HepG2 (cell line): Measurements from ENCODE around the gene LRRC28. TPM values are rescaled to one million over a fixed set of nuclear protein-coding genes. Genes with fewer than 3 reads are reported as not detected.
A peak's percentile ranks its signal among the peaks of the same experiment; 100 is the strongest.

Source experiments
- ARNT ChIP-seq: fragments of 450-650 bp; IDR thresholded peaks from 2 replicates; pipeline ENCODE4 v1.6.1; 2017
- BATF2 ChIP-seq: sonication (generic); formaldehyde crosslinking; IDR thresholded peaks from 2 replicates; pipeline ENCODE4 v1.8.0; 2022; ENCODE audit warnings: mild to moderate bottlenecking, missing genetic modification reagents, moderate library complexity
- CCDC6 ChIP-seq: sonication (generic); formaldehyde crosslinking; IDR thresholded peaks from 2 replicates; pipeline ENCODE4 v1.8.1; 2022; ENCODE audit warnings: mild to moderate bottlenecking, missing genetic modification reagents, moderate library complexity
- FOXK2 ChIP-seq: fragments of 450-650 bp; IDR thresholded peaks from 2 replicates; pipeline ENCODE4 v1.6.1; 2016
- HIVEP1 ChIP-seq: sonication (generic); formaldehyde crosslinking; IDR thresholded peaks from 2 replicates; pipeline ENCODE4 v1.4.0; 2020; ENCODE audit warnings: mild to moderate bottlenecking, missing genetic modification reagents
- NR1H2 ChIP-seq: sonication (generic); formaldehyde crosslinking; IDR thresholded peaks from 2 replicates; pipeline ENCODE4 v1.8.1; 2022; ENCODE audit warnings: low read depth, missing genetic modification reagents, borderline replicate concordance
- PHF21A ChIP-seq: sonication (generic); formaldehyde crosslinking; IDR thresholded peaks from 2 replicates; pipeline ENCODE4 v1.5.0; 2020; ENCODE audit warnings: mild to moderate bottlenecking, missing genetic modification reagents
- REXO4 ChIP-seq: sonication (generic); formaldehyde crosslinking; IDR thresholded peaks from 2 replicates; pipeline ENCODE4 v1.8.0; 2022; ENCODE audit warnings: missing genetic modification reagents, mild to moderate bottlenecking, borderline replicate concordance
- RNF2 ChIP-seq: fragments of 450-650 bp; conservative IDR thresholded peaks from 2 replicates; pipeline ENCODE4 v1.6.1; 2016; ENCODE audit warnings: low read depth
- SMAD9 ChIP-seq: sonication (generic); formaldehyde crosslinking; IDR thresholded peaks from 2 replicates; pipeline ENCODE4 v1.5.1; 2020; ENCODE audit warnings: mild to moderate bottlenecking, missing genetic modification reagents
- SYNCRIP ChIP-seq: fragments of 200-400 bp; formaldehyde crosslinking; IDR thresholded peaks from 2 replicates; pipeline ENCODE4 v1.6.1; 2018; ENCODE audit warnings: mild to moderate bottlenecking, low read depth, low read length; ENCODE audit not compliant: insufficient read depth
- XBP1 ChIP-seq: sonication (generic); formaldehyde crosslinking; IDR thresholded peaks from 2 replicates; pipeline ENCODE4 v1.5.0; 2020; ENCODE audit warnings: missing genetic modification reagents
- ZBTB20 ChIP-seq: sonication (generic); formaldehyde crosslinking; IDR thresholded peaks from 2 replicates; pipeline ENCODE4 v1.8.1; 2023; ENCODE audit warnings: missing genetic modification reagents, low read depth, mild to moderate bottlenecking, borderline replicate concordance
- ZFP82 ChIP-seq: sonication (generic); formaldehyde crosslinking; IDR thresholded peaks from 2 replicates; pipeline ENCODE4 v1.5.1; 2020; ENCODE audit warnings: mild to moderate bottlenecking, missing genetic modification reagents, borderline replicate concordance
- ZFP91 ChIP-seq: sonication (generic); formaldehyde crosslinking; IDR thresholded peaks from 2 replicates; pipeline ENCODE4 v1.9.0; 2022; ENCODE audit warnings: missing genetic modification reagents, mild to moderate bottlenecking, borderline replicate concordance
- ZNF44 ChIP-seq: sonication (generic); formaldehyde crosslinking; IDR thresholded peaks from 2 replicates; pipeline ENCODE4 v1.5.1; 2020; ENCODE audit warnings: mild to moderate bottlenecking, missing genetic modification reagents
- ZNF616 ChIP-seq: sonication (generic); formaldehyde crosslinking; IDR thresholded peaks from 2 replicates; pipeline ENCODE4 v1.5.0; 2020; ENCODE audit warnings: low read depth, mild to moderate bottlenecking, missing genetic modification reagents
- ZNF720 ChIP-seq: sonication (generic); formaldehyde crosslinking; IDR thresholded peaks from 2 replicates; pipeline ENCODE4 v1.4.0; 2020; ENCODE audit warnings: missing genetic modification reagents
- ZNF777 ChIP-seq: sonication (generic); formaldehyde crosslinking; IDR thresholded peaks from 2 replicates; pipeline ENCODE4 v1.4.0; 2020; ENCODE audit warnings: missing genetic modification reagents
- ZSCAN9 ChIP-seq: IDR thresholded peaks from 2 replicates; pipeline ENCODE4 v1.6.1; 2016; ENCODE audit warnings: borderline replicate concordance
- polyA plus RNA-seq, 8 experiments: library from polyadenylated mRNA; depleted of rRNA in 3 of 8; stranded (reverse) in 7 of 8; unstranded in 1 of 8; fragments of >200 nt; fragmentation: Illumina TruSeq in 4 of 8; extraction: Trizol in 4 of 8; gene quantifications; 2 replicates each; pipeline versions ENCODE4 v1.2.1 to v1.2.3, GENCODE V29; 2011 to 2016; ENCODE audit warnings: low read depth in 4 of 8, missing spikeins in 1 of 8, mixed read lengths in 1 of 8; ENCODE audit not compliant: insufficient read depth in 1 of 8
- total RNA-seq, 5 experiments: library from RNA; depleted of rRNA; stranded (reverse); fragments of >200 nt; fragmentation: Illumina TruSeq; extraction: Trizol; gene quantifications; 2 replicates each; pipeline ENCODE4 v1.2.3, GENCODE V29; 2016; ENCODE audit warnings: low read depth in 1 of 5
- TF ChIP-seq, protein P1 (sequence below): IDR thresholded peaks from 2 replicates; pipeline ENCODE4 v1.6.1; 2016
- TF ChIP-seq, protein P2 (sequence below): sonication (generic); formaldehyde crosslinking; IDR thresholded peaks from 2 replicates; pipeline ENCODE4 v1.4.0; 2020; ENCODE audit warnings: mild to moderate bottlenecking, missing genetic modification reagents
- TF ChIP-seq, protein P3 (sequence below): sonication (generic); formaldehyde crosslinking; IDR thresholded peaks from 2 replicates; pipeline ENCODE4 v1.8.1; 2023; ENCODE audit warnings: missing genetic modification reagents, inconsistent platforms, borderline replicate concordance
- TF ChIP-seq, protein P4 (sequence below), 2 experiments: sonication (generic) in 1 of 2; formaldehyde crosslinking in 1 of 2; IDR thresholded peaks; 2 replicates each; pipeline versions ENCODE4 v1.4.0 to v1.6.1; 2018 to 2020; ENCODE audit warnings: missing genetic modification reagents in 2 of 2, borderline replicate concordance in 1 of 2, low read depth in 1 of 2, mild to moderate bottlenecking in 1 of 2, missing biosample characterization in 1 of 2
- TF ChIP-seq, protein P5 (sequence below): IDR thresholded peaks from 2 replicates; pipeline ENCODE4 v1.6.1; 2016; ENCODE audit warnings: mild to moderate bottlenecking, missing biosample characterization, missing genetic modification reagents

LRRC28 gene
- total and polyA plus RNA-seq, 2 of the 13 experiments (the other 11 are each of a cell fraction or from before 2014, with no cell fraction given), result 17.5 to 21.3 TPM

DNA sequence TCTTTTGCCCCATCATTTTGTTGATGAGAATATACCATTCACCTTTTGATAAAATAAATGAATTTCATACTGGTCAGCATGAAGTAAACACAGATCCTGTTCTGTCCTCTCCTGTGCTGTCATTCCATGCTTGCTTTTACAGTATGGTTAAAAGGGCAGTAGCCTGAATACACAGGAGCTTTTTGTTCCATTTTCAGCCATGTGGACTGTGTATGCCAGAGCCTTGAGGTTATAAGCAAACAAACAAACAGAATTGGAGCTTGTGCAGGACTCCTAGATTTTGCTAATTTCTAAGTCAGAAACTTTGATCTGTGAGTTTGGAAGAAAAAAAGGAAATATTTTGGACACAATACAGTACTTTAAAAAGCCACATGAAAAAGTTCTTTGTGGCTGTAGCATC lies 91.9 kb downstream of the LRRC28 start (continued):
- TF ChIP-seq ZFP82 (CRISPR knock-in tag) (no peak), SMAD9 (CRISPR knock-in tag) (no peak), PHF21A (CRISPR knock-in tag) (no peak), ZSCAN9 (no peak), ZNF44 (CRISPR knock-in tag) (no peak), XBP1 (CRISPR knock-in tag) (no peak), ZNF777 (CRISPR knock-in tag) (no peak), SYNCRIP (no peak), FOXK2 (no peak), REXO4 (no peak), ZFP91 (no peak), ZNF720 (CRISPR knock-in tag) (no peak), NR1H2 (CRISPR knock-in tag) (no peak), CCDC6 (CRISPR knock-in tag) (no peak), BATF2 (CRISPR knock-in tag) (no peak), HIVEP1 (CRISPR knock-in tag) (no peak), RNF2 (no peak), ARNT (no peak), ZNF616 (no peak), ZBTB20 (CRISPR knock-in tag) (no peak)
- TF ChIP-seq, protein P1, sequence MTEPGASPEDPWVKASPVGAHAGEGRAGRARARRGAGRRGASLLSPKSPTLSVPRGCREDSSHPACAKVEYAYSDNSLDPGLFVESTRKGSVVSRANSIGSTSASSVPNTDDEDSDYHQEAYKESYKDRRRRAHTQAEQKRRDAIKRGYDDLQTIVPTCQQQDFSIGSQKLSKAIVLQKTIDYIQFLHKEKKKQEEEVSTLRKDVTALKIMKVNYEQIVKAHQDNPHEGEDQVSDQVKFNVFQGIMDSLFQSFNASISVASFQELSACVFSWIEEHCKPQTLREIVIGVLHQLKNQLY (CRISPR knock-in tag), result peak; percentile 59; the same call in 1 of the 2 replicates
- TF ChIP-seq, protein P2, sequence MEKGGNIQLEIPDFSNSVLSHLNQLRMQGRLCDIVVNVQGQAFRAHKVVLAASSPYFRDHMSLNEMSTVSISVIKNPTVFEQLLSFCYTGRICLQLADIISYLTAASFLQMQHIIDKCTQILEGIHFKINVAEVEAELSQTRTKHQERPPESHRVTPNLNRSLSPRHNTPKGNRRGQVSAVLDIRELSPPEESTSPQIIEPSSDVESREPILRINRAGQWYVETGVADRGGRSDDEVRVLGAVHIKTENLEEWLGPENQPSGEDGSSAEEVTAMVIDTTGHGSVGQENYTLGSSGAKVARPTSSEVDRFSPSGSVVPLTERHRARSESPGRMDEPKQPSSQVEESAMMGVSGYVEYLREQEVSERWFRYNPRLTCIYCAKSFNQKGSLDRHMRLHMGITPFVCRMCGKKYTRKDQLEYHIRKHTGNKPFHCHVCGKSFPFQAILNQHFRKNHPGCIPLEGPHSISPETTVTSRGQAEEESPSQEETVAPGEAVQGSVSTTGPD (CRISPR knock-in tag), result no peak
- TF ChIP-seq, protein P3, sequence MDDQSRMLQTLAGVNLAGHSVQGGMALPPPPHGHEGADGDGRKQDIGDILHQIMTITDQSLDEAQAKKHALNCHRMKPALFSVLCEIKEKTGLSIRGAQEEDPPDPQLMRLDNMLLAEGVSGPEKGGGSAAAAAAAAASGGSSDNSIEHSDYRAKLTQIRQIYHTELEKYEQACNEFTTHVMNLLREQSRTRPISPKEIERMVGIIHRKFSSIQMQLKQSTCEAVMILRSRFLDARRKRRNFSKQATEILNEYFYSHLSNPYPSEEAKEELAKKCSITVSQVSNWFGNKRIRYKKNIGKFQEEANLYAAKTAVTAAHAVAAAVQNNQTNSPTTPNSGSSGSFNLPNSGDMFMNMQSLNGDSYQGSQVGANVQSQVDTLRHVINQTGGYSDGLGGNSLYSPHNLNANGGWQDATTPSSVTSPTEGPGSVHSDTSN (CRISPR knock-in tag), result no peak
- TF ChIP-seq, protein P4, sequence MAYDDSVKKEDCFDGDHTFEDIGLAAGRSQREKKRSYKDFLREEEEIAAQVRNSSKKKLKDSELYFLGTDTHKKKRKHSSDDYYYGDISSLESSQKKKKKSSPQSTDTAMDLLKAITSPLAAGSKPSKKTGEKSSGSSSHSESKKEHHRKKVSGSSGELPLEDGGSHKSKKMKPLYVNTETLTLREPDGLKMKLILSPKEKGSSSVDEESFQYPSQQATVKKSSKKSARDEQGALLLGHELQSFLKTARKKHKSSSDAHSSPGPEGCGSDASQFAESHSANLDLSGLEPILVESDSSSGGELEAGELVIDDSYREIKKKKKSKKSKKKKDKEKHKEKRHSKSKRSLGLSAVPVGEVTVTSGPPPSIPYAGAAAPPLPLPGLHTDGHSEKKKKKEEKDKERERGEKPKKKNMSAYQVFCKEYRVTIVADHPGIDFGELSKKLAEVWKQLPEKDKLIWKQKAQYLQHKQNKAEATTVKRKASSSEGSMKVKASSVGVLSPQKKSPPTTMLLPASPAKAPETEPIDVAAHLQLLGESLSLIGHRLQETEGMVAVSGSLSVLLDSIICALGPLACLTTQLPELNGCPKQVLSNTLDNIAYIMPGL (CRISPR knock-in tag; IDR thresholded peaks at IDR 0.05; ENCODE audit: borderline replicate concordance in 1 of 2, low read depth in 1 of 2), result no peak
- TF ChIP-seq, protein P5, sequence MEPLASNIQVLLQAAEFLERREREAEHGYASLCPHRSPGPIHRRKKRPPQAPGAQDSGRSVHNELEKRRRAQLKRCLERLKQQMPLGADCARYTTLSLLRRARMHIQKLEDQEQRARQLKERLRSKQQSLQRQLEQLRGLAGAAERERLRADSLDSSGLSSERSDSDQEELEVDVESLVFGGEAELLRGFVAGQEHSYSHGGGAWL (CRISPR knock-in tag), result no peak
